Gastroesophageal sphincter (tissue), 4 donors: ENCODE data around the gene GARIN5B. TPM values are rescaled to one million over a fixed set of nuclear protein-coding genes. Genes with fewer than 3 reads are reported as not detected.
A peak's percentile ranks its signal among the peaks of the same experiment; 100 is the strongest.

Source experiments
- ATAC-seq: fragments of 150-250 bp; one replicate; pipeline ENCODE4 v1.9.1; 2016; ENCODE audit warnings: mild to moderate bottlenecking, moderate library complexity
- H3K27ac ChIP-seq, 4 donors: fragments of 200-600 bp; sonication (generic) in 3 of 4; 1 replicate in 3 of 4; 2 replicates in 1 of 4; pipeline ENCODE4 v1.5.1; 2016 to 2019
- H3K27me3 ChIP-seq: fragments of 200-600 bp; sonication (generic); one replicate; pipeline ENCODE4 v1.5.1; 2019
- H3K36me3 ChIP-seq, 2 donors: fragments of 200-600 bp; sonication (generic); one replicate each; pipeline ENCODE4 v1.5.1; 2019; ENCODE audit warnings: control low read depth in 1 of 2
- H3K4me1 ChIP-seq, 3 donors: fragments of 200-600 bp; sonication (generic); 1 replicate in 2 of 3; 2 replicates in 1 of 3; pipeline ENCODE4 v1.5.1; 2016 to 2019; ENCODE audit warnings: control low read depth in 2 of 3
- H3K4me3 ChIP-seq, 2 donors: fragments of 200-600 bp; sonication (generic); one replicate each; pipeline ENCODE4 v1.5.1; 2019; ENCODE audit warnings: mild to moderate bottlenecking in 1 of 2, moderate library complexity in 1 of 2
- H3K9me3 ChIP-seq, 3 donors: fragments of 200-600 bp; sonication (generic); one replicate each; pipeline ENCODE4 v1.5.1; 2017 to 2019; ENCODE audit warnings: control low read depth in 2 of 3
- CTCF ChIP-seq, 4 experiments: fragments of 200-600 bp in 2 of 4; fragments of 450-650 bp in 2 of 4; sonication (generic) in 1 of 4; IDR thresholded peaks; one replicate each; pipeline ENCODE4 v1.5.1; 2017 to 2019; ENCODE audit warnings: antibody characterized with exemption in 4 of 4, mild to moderate bottlenecking in 2 of 4, moderate library complexity in 2 of 4
- EP300 ChIP-seq: sonication (generic); formaldehyde crosslinking; IDR thresholded peaks from one replicate; pipeline ENCODE4 v1.6.1; 2017; ENCODE audit warnings: antibody characterized with exemption, mild to moderate bottlenecking
- POLR2A ChIP-seq, 2 donors: fragments of 450-650 bp; IDR thresholded peaks; one replicate each; pipeline ENCODE4 v1.6.1; 2017; ENCODE audit warnings: antibody characterized with exemption in 2 of 2, mild to moderate bottlenecking in 2 of 2, moderate library complexity in 1 of 2
- POLR2AphosphoS5 ChIP-seq: sonication (generic); formaldehyde crosslinking; IDR thresholded peaks from one replicate; pipeline ENCODE4 v1.6.1; 2017; ENCODE audit warnings: antibody characterized with exemption
- WGBS, 2 donors: methylation state at CpG; one replicate each; pipeline ENCODE4 v1.1.5; 2018; ENCODE audit warnings: low coverage in 1 of 2; 5-methylcytosine and 5-hydroxymethylcytosine counted together
- total RNA-seq, 4 donors: library from RNA; depleted of rRNA; stranded (reverse); fragments of >200 nt; gene quantifications; one replicate each; pipeline ENCODE4 v1.1.0, GENCODE V29; 2016

The GARIN5B gene
- total RNA-seq, 4 donors from 2014 or later = not detected

- ATAC-seq = no peak
- no peak for TF ChIP-seq EP300
- TF ChIP-seq CTCF (IDR thresholded peaks at IDR 0.05) = no peak
- Histone ChIP-seq H3K4me3 (no peak overlapping the region), H3K9me3 (no peaks in the 10 kb centered on the region), H3K27me3 (peaks cover 100% of the 10 kb centered on the region), H3K27ac (no peak overlapping the region), H3K4me1 (peaks cover 0 to 33% (median 13%) of the 10 kb centered on the region in 3 donors), H3K36me3 (no peaks in the 10 kb centered on the region)
- WGBS, 2 donors = 58% methylated on average over 7 of the region's 24 CpGs; no CpG with 5 or more reads in 1 of the 2 donors
These were observed 9.4 kb upstream of the GARIN5B start for GRCh38 chr19:55372316-55373081.

GRCh38 chr19:55370305-55370988, 7.4 kb upstream of the GARIN5B start, which contains the start of gene IL11:
TSS of gene IL11 (minus strand) at chr19:55370463. CDS start at chr19:55370310, 153 bp downstream.
- peaks cover 0 to 30% (median 13%) of the 10 kb centered on the region in 3 donors for H3K4me1 ChIP-seq
- no peak for ATAC-seq
- no peaks in the 10 kb centered on the region for H3K9me3 ChIP-seq
- no peak within 1 kb of the TSS for H3K27ac ChIP-seq
- peaks cover 98% of the 10 kb centered on the region for H3K27me3 ChIP-seq
- no peaks in the 10 kb centered on the region for H3K36me3 ChIP-seq
- H3K4me3 ChIP-seq = peak within 1 kb of the TSS in 1 of 2 donors; percentile 38
- TF ChIP-seq POLR2AphosphoS5 (no peak), POLR2A (IDR thresholded peaks at IDR 0.05) (no peak), EP300 (no peak), CTCF (IDR thresholded peaks at IDR 0.05) (no peak)
- WGBS, 2 donors = 6% methylated on average over 12 of the region's 32 CpGs; no CpG with 5 or more reads in 1 of the 2 donors

- WGBS, 2 donors = 0% methylated on average over 6 to 8 of the region's 59 CpGs
- TF ChIP-seq EP300 (no peak), POLR2A (IDR thresholded peaks at IDR 0.05) (no peak), POLR2AphosphoS5 (no peak), CTCF (IDR thresholded peaks at IDR 0.05) (no peak)
- Histone ChIP-seq H3K27ac (no peak overlapping the region), H3K4me3 (peak overlapping the region in 1 of 2 donors; percentile 38), H3K9me3 (no peaks in the 10 kb centered on the region), H3K36me3 (no peaks in the 10 kb centered on the region), H3K4me1 (peaks cover 0 to 30% (median 13%) of the 10 kb centered on the region in 3 donors), H3K27me3 (peaks cover 98% of the 10 kb centered on the region)
- peak; percentile 52 for ATAC-seq
These were observed 6.7 kb upstream of the GARIN5B start for GRCh38 chr19:55369653-55370304.

GRCh38 chr19:55368701-55369563, 5.9 kb upstream of the GARIN5B start:
- ATAC-seq = peak; percentile 29
- Histone ChIP-seq H3K36me3 (no peaks in the 10 kb centered on the region), H3K4me1 (peaks cover 0 to 24% (median 10%) of the 10 kb centered on the region in 3 donors), H3K9me3 (no peaks in the 10 kb centered on the region), H3K4me3 (peak overlapping the region in 1 of 2 donors; percentile 38), H3K27ac (no peak overlapping the region), H3K27me3 (peaks cover 94% of the 10 kb centered on the region)
- TF ChIP-seq POLR2AphosphoS5 = no peak
- 0% methylated on average over 1 of the region's 54 CpGs; no CpG with 5 or more reads in 1 of the 2 donors for WGBS, 2 donors

- peaks cover 85% of the 10 kb centered on the region for H3K27me3 ChIP-seq
- no peaks in the 10 kb centered on the region for H3K9me3 ChIP-seq
- no peaks in the 10 kb centered on the region for H3K36me3 ChIP-seq
- no CpG with 5 or more reads among the region's 16 CpGs for WGBS, 2 donors
- H3K27ac ChIP-seq = no peak overlapping the region
- peaks cover 0 to 21% (median 10%) of the 10 kb centered on the region in 3 donors for H3K4me1 ChIP-seq
- TF ChIP-seq POLR2AphosphoS5 (no peak), POLR2A (IDR thresholded peaks at IDR 0.05) (no peak), EP300 (no peak), CTCF (IDR thresholded peaks at IDR 0.05) (no peak)
- no peak for ATAC-seq
- H3K4me3 ChIP-seq = no peak overlapping the region
These were observed 5.0 kb upstream of the GARIN5B start for GRCh38 chr19:55368106-55368505.
